Prostate gland (tissue), 2 donors: Measurements from ENCODE around the gene PBXIP1. TPM values are rescaled to one million over a fixed set of nuclear protein-coding genes. Genes with fewer than 3 reads are reported as not detected.
A peak's percentile ranks its signal among the peaks of the same experiment; 100 is the strongest.

Source experiments
- DNase-seq: peaks from one replicate; pipeline ENCODE4 v3.0.0-alpha.2; 2019; ENCODE audit warnings: low spot score
- H3K27ac ChIP-seq, 2 donors: fragments of 200-600 bp; sonication (generic); 2 replicates each; pipeline ENCODE4 v1.5.1; 2017 to 2019
- H3K27me3 ChIP-seq: fragments of 200-600 bp; sonication (generic); replicated peaks from 2 replicates; pipeline ENCODE4 v1.5.1; 2019; ENCODE audit not compliant: insufficient read depth
- H3K36me3 ChIP-seq, 2 donors: fragments of 200-600 bp; sonication (generic); 1 replicate in 1 of 2; 2 replicates in 1 of 2; pipeline versions ENCODE4 v1.5.1 to v1.8.1; 2017 to 2019
- H3K4me1 ChIP-seq: fragments of 200-600 bp; sonication (generic); replicated peaks from 2 replicates; pipeline ENCODE4 v1.5.1; 2019
- H3K4me3 ChIP-seq, 2 donors: fragments of 200-600 bp; sonication (generic); 2 replicates each; pipeline ENCODE4 v1.5.1; 2017 to 2019
- H3K9me3 ChIP-seq: fragments of 200-600 bp; sonication (generic); 2 replicates; pipeline ENCODE4 v1.5.1; 2017
- CTCF ChIP-seq, 4 experiments: fragments of 200-600 bp in 2 of 4; fragments of 450-650 bp in 2 of 4; sonication (generic) in 2 of 4; IDR thresholded peaks; 1 replicate in 3 of 4; 2 replicates in 1 of 4; pipeline ENCODE4 v1.5.1; 2016 to 2019; ENCODE audit warnings: antibody characterized with exemption in 4 of 4, mild to moderate bottlenecking in 2 of 4, moderate library complexity in 2 of 4
- POLR2A ChIP-seq: fragments of 450-650 bp; IDR thresholded peaks from one replicate; pipeline ENCODE4 v1.6.1; 2016; ENCODE audit warnings: antibody characterized with exemption, mild to moderate bottlenecking
- POLR2AphosphoS5 ChIP-seq: sonication (generic); formaldehyde crosslinking; IDR thresholded peaks from one replicate; pipeline ENCODE4 v1.6.1; 2017; ENCODE audit warnings: antibody characterized with exemption
- WGBS: methylation state at CpG from one replicate; pipeline ENCODE4 v1.1.5; 2018; 5-methylcytosine and 5-hydroxymethylcytosine counted together
- intact Hi-C: fragments of 100-400 bp; cut with DNase I; formaldehyde crosslinking; loops from one replicate; pipeline ENCODE4 v1.14.2; 2022
- total RNA-seq, 2 donors: library from RNA; depleted of rRNA; stranded (reverse); fragments of >200 nt; gene quantifications; one replicate each; pipeline ENCODE4 v1.1.0, GENCODE V29; 2016

PBXIP1 gene
- total RNA-seq, 2 donors from 2014 or later, result 113 to 140 TPM

- Histone ChIP-seq H3K4me3 (no peak overlapping the region), H3K9me3 (no peaks in the 10 kb centered on the region), H3K4me1 (peaks cover 20% of the 10 kb centered on the region), H3K27ac (no peak overlapping the region), H3K27me3 (no peaks in the 10 kb centered on the region), H3K36me3 (no peaks in the 10 kb centered on the region)
- no peak for DNase-seq
- no peak for TF ChIP-seq POLR2A
- intact Hi-C loops, result no loop called here
- 67% methylated on average over 1 of the region's 1 CpG for WGBS
Measured at GRCh38 chr1:154940213-154940560, 15.7 kb downstream of the PBXIP1 start.

- H3K36me3 ChIP-seq, result no peaks in the 10 kb centered on the region
- WGBS, result 93% methylated on average over 7 of the region's 7 CpGs
- peaks cover 20% of the 10 kb centered on the region for H3K4me1 ChIP-seq
- peak overlapping the region; percentile 99 for H3K27ac ChIP-seq
- no peaks in the 10 kb centered on the region for H3K9me3 ChIP-seq
- no peak for DNase-seq
- H3K4me3 ChIP-seq, result no peak overlapping the region
- no peaks in the 10 kb centered on the region for H3K27me3 ChIP-seq
- intact Hi-C loops, result no loop called here
- no peak for TF ChIP-seq POLR2A
- no peak for TF ChIP-seq POLR2AphosphoS5
- TF ChIP-seq CTCF (IDR thresholded peaks at IDR 0.05), result no peak
Measured at GRCh38 chr1:154938604-154939399, 17.1 kb downstream of the PBXIP1 start.

GRCh38 chr1:154937988-154938386, 17.9 kb downstream of the PBXIP1 start:
- intact Hi-C loops, result no loop called here
- Histone ChIP-seq H3K4me1 (peaks cover 20% of the 10 kb centered on the region), H3K9me3 (no peaks in the 10 kb centered on the region), H3K27ac (peak overlapping the region; percentile 99), H3K36me3 (no peaks in the 10 kb centered on the region), H3K4me3 (peak overlapping the region in 1 of 2 donors; percentile 69), H3K27me3 (no peaks in the 10 kb centered on the region)
- WGBS, result 74% methylated on average over 8 of the region's 8 CpGs
- TF ChIP-seq POLR2AphosphoS5, result no peak
- TF ChIP-seq CTCF (IDR thresholded peaks at IDR 0.05), result no peak
- no peak for TF ChIP-seq POLR2A
- DNase-seq, result no peak

- WGBS, result under 1% methylated on average over 36 of the region's 36 CpGs
Measured at GRCh38 chr1:154937085-154937987, 18.6 kb downstream of the PBXIP1 start.

More at GRCh38 chr1:154937085-154937987, 18.6 kb downstream of the PBXIP1 start:
- DNase-seq, result peak; percentile 87
- peaks cover 20% of the 10 kb centered on the region for H3K4me1 ChIP-seq
- no peaks in the 10 kb centered on the region for H3K27me3 ChIP-seq
- intact Hi-C loops, result no loop called here
- H3K9me3 ChIP-seq, result no peaks in the 10 kb centered on the region
- peak overlapping the region; percentile 66 to 69 for H3K4me3 ChIP-seq
- peak overlapping the region; percentile 99 for H3K27ac ChIP-seq
- TF ChIP-seq POLR2AphosphoS5 (peak; percentile 77), CTCF (IDR thresholded peaks at IDR 0.05) (peak in 3 of 4 experiments; percentile 23 to 51 (median 37)), POLR2A (peak; percentile 85)
- H3K36me3 ChIP-seq, result no peaks in the 10 kb centered on the region
